PC-3 (cell line): ENCODE results near the gene TSEN2.

Experiments
- CTCF ChIP-seq: fragments of 300-600 bp; sonication (generic); conservative IDR thresholded peaks from 2 replicates; pipeline ENCODE4 v1.5.1; 2017; ENCODE audit warnings: antibody characterized with exemption, low read depth, mild to moderate bottlenecking, low read length
- EZH2 ChIP-seq: fragments of 300-600 bp; sonication (generic); IDR thresholded peaks from one replicate; pipeline ENCODE4 v1.6.1; 2017; ENCODE audit warnings: antibody characterized with exemption, mild to moderate bottlenecking, low read length; ENCODE audit not compliant: unreplicated experiment

- TF ChIP-seq CTCF = no peak
- no peak for TF ChIP-seq EZH2
Observed at GRCh38 chr3:12558706-12559105, 74.4 kb downstream of the TSEN2 start.
